ENCODE measurements around the gene TMEM222. TPM values are rescaled to one million over a fixed set of nuclear protein-coding genes. Genes with fewer than 3 reads are reported as not detected.

The TMEM222 gene, protein sequence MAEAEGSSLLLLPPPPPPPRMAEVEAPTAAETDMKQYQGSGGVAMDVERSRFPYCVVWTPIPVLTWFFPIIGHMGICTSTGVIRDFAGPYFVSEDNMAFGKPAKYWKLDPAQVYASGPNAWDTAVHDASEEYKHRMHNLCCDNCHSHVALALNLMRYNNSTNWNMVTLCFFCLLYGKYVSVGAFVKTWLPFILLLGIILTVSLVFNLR
- 7.4 and 28.7 TPM in 2 replicates for total RNA-seq (ENCODE audit: low replicate concordance)

DNA sequence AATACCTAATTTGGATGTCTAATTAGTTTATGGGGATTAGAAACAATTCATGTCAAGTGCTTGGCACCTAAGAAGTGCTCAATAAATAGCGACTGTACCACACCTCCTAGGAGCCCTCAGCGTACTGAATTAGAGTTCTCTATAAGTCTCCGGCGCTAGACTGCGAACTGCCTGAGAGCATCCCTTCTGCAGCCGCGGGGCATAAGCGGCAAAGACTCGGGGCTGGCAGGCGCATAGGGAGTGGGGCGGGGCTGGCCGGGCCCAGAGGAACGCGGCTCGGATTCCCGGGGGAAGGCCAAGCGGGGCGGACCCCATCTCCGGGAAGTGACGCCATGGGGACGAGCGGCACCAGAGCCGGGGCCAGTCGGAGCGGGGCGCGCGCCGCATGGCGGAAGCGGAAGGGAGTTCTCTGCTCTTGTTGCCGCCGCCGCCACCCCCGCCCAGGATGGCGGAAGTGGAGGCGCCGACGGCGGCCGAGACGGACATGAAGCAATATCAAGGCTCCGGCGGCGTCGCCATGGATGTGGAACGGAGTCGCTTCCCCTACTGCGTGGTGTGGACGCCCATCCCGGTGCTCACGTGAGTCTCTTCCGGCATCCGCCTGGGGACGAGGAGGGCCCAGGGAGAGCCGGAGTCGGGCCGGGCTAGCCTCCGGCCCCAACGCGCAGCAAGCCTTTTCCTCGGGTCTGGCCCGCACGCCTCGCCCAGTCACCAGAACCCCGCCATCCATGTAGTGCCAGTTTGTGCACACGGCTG lies at the start of gene TMEM222:
TSS of gene TMEM222 (plus strand) at position 351 of the 756 bp plus-strand sequence. CDS start at position 386, 35 bp downstream.
- Histone ChIP-seq H3K79me2 (ENCODE audit: low read depth) (peaks cover 48% of the 10 kb centered on the region), H3K4me3 (peak within 1 kb of the TSS; percentile 94), H3K36me3 (no peaks in the 10 kb centered on the region), H3K27me3 (no peaks in the 10 kb centered on the region), H3K27ac (peak within 1 kb of the TSS; percentile 15), H3K9me3 (ENCODE audit: low read depth) (no peaks in the 10 kb centered on the region), H3K4me2 (peak within 1 kb of the TSS; percentile 95), H4K20me1 (ENCODE audit: low read depth) (no peaks in the 10 kb centered on the region), H2AFZ (replicated peaks) (peak within 1 kb of the TSS; percentile 94), H3K4me1 (peaks cover 6% of the 10 kb centered on the region), H3F3A (ENCODE audit: low read depth) (peaks cover 7% of the 10 kb centered on the region), H3K9ac (peak within 1 kb of the TSS; percentile 93)
- H3K36me3 Mint-ChIP-seq, result peaks cover 8% of the 10 kb centered on the region
- H3K4me3 Mint-ChIP-seq, result peak within 1 kb of the TSS; percentile 97
- peaks cover 4% of the 10 kb centered on the region for H3K27me3 Mint-ChIP-seq (ENCODE audit: insufficient read depth, low read depth)
- DNase-seq (ENCODE audit: low spot score), result peak; percentile 98
- TF ChIP-seq CTCF (IDR thresholded peaks at IDR 0.05) (no peak), EZH2phosphoT487 (IDR thresholded peaks at IDR 0.05) (no peak), EZH2 (IDR thresholded peaks at IDR 0.05) (peak; percentile 36)
- peaks cover 27% of the 10 kb centered on the region for H3K4me1 Mint-ChIP-seq
- H3K9me3 Mint-ChIP-seq, result no peaks in the 10 kb centered on the region
- peak within 1 kb of the TSS; percentile 97 for H3K27ac Mint-ChIP-seq

DNA sequence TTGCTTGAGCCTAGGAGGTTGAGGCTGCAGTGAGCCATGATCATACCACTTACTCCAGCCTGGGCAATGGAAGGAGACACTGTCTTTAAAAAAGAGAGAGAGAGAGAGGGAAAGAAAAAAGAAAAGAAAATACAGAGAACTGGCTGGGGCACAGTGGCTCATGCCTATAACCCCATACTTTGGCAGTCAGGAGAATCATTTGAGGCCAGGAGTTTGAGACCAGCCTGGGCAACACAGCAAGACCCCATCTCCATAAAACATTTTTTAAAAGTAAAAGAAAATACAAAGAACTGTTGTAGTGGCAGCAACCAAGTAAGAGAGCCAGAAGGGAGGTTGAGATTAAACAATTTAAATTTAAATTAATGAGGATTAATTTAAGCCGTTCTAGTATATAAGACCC lies 47.8 kb upstream of the TMEM222 start:
- Histone ChIP-seq H4K20me1 (ENCODE audit: low read depth) (no peaks in the 10 kb centered on the region), H3K79me2 (ENCODE audit: low read depth) (no peaks in the 10 kb centered on the region), H3K9me3 (ENCODE audit: low read depth) (peaks cover 12% of the 10 kb centered on the region), H3K27ac (no peak overlapping the region), H3K9ac (no peak overlapping the region), H3K4me1 (no peaks in the 10 kb centered on the region), H3K4me2 (no peak overlapping the region), H3F3A (ENCODE audit: low read depth) (peaks cover 3% of the 10 kb centered on the region), H3K36me3 (peaks cover 5% of the 10 kb centered on the region), H3K4me3 (no peak overlapping the region), H3K27me3 (no peaks in the 10 kb centered on the region), H2AFZ (replicated peaks) (no peak overlapping the region)
- DNase-seq (ENCODE audit: low spot score), result no peak
- Mint-ChIP-seq H3K27ac (no peak overlapping the region), H3K4me3 (no peak overlapping the region), H3K9me3 (peaks cover 9% of the 10 kb centered on the region), H3K36me3 (peaks cover 18% of the 10 kb centered on the region), H3K4me1 (no peaks in the 10 kb centered on the region), H3K27me3 (ENCODE audit: insufficient read depth, low read depth) (peaks cover 5% of the 10 kb centered on the region)
- no peak for TF ChIP-seq EZH2 (IDR thresholded peaks at IDR 0.05)
- no peak for TF ChIP-seq CTCF (IDR thresholded peaks at IDR 0.05)
- no peak for TF ChIP-seq EZH2phosphoT487 (IDR thresholded peaks at IDR 0.05)

DNA sequence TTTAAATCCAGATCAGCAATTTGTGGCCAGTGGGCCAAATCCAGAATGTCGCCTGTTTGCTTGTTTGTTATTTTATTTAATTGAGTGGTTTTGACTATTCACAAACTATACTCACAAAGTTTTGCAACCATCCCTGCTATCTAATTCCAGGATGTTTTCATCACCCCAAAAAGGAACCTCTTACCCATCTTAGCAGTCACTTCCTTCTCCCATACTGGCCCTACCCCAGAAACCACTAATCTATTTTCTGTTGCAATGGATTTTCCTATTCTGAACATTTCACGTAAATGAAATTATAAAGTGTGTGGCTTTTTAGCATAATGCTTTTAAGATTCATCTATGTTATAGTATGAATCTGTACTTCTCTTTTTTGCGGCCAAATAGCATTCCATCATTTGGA lies 46.3 kb upstream of the TMEM222 start:
- H3K4me2 ChIP-seq, result no peak overlapping the region
- peaks cover 5% of the 10 kb centered on the region for H3K36me3 ChIP-seq
- H3K4me3 Mint-ChIP-seq, result no peak overlapping the region
- peaks cover 3% of the 10 kb centered on the region for H3F3A ChIP-seq (ENCODE audit: low read depth)
- H3K9me3 Mint-ChIP-seq, result peaks cover 9% of the 10 kb centered on the region
- H4K20me1 ChIP-seq (ENCODE audit: low read depth), result no peaks in the 10 kb centered on the region
- H3K9ac ChIP-seq, result no peak overlapping the region
- H3K27ac Mint-ChIP-seq, result no peak overlapping the region
- H3K36me3 Mint-ChIP-seq, result peaks cover 14% of the 10 kb centered on the region
- H3K9me3 ChIP-seq (ENCODE audit: low read depth), result peaks cover 12% of the 10 kb centered on the region
- no peaks in the 10 kb centered on the region for H3K4me1 Mint-ChIP-seq
- no peak overlapping the region for H3K27ac ChIP-seq
- peaks cover 5% of the 10 kb centered on the region for H3K27me3 Mint-ChIP-seq (ENCODE audit: insufficient read depth, low read depth)
- TF ChIP-seq CTCF (IDR thresholded peaks at IDR 0.05), result no peak
- no peak for TF ChIP-seq EZH2 (IDR thresholded peaks at IDR 0.05)
- TF ChIP-seq EZH2phosphoT487 (IDR thresholded peaks at IDR 0.05), result no peak
- no peak for DNase-seq (ENCODE audit: low spot score)
- H2AFZ ChIP-seq (replicated peaks), result no peak overlapping the region
- H3K27me3 ChIP-seq, result no peaks in the 10 kb centered on the region
- no peak overlapping the region for H3K4me3 ChIP-seq
- H3K79me2 ChIP-seq (ENCODE audit: low read depth), result no peaks in the 10 kb centered on the region
- H3K4me1 ChIP-seq, result no peaks in the 10 kb centered on the region
